ENCODE measurements around the gene ABCA2.

The ABCA2 gene

DNA sequence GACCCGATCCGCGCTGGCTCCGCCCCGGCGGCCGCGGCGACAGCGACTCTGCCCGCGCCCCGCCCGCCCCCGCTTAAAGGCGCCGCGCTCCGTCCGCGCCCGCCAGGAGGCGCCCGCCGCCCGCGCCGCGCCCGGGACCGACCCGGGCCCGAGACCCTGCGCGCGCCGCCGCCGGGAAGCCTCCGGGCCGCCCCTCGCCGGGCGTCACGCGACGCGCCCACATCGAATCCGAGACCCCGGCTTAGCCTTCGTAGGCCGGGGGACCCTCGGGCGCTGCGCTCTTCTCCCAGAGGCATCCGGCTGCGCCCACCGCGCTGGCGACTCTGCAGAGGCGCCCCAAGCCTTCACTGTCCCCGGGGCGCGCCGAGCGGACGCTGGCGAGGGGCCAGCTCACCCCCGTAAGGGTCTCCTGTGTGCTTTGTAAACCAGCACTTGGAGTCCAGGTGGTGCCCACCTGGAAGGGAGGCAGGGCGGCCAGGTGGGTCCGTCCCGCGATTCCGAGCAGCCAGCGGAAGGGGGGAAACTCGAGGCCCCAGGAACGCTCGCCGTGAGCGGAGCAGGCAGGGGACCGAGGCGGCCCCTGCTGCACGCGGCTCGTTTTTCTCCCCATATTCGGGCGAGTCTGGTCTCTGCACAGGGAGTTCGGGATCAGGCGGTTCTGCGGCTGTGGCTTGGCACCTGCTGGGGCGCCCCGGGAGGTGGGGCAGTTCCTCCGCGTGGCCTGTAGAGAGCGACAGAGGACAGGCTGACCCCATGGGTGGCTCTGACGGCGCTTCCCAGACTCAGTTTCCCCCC, 423 bp upstream of the ABCA2 start:
- TF ChIP-seq, protein P1, sequence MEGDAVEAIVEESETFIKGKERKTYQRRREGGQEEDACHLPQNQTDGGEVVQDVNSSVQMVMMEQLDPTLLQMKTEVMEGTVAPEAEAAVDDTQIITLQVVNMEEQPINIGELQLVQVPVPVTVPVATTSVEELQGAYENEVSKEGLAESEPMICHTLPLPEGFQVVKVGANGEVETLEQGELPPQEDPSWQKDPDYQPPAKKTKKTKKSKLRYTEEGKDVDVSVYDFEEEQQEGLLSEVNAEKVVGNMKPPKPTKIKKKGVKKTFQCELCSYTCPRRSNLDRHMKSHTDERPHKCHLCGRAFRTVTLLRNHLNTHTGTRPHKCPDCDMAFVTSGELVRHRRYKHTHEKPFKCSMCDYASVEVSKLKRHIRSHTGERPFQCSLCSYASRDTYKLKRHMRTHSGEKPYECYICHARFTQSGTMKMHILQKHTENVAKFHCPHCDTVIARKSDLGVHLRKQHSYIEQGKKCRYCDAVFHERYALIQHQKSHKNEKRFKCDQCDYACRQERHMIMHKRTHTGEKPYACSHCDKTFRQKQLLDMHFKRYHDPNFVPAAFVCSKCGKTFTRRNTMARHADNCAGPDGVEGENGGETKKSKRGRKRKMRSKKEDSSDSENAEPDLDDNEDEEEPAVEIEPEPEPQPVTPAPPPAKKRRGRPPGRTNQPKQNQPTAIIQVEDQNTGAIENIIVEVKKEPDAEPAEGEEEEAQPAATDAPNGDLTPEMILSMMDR (IDR thresholded peaks at IDR 0.05; ENCODE audit: low read depth, low read length, missing control alignments) = peak; percentile 70
- DNase-seq (ENCODE audit: low read depth) = no peak
- peak overlapping the region; percentile 46 for H3K4me3 ChIP-seq (ENCODE audit: low read depth, low read length)

DNA sequence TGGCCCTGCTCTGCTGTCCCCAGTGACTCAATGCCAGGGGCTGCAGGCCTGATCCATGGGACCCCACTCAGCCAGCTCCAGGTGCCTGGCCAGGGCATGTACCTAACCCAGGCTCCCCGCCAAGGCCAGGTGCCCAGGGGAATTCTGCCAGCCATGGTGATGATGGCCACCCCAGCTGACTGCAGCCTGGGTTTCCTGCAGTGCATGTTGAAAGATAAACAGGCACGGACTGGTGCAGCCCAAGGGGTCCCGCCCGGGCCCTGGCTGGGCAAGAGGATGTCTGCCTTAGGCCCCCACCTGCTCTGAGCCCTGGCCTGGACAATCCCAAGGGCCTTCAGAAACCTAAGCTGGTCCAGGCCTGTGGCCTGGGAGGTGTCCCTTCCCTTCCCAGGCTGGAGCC, 1.2 kb downstream of the ABCA2 start:
- DNase-seq (ENCODE audit: low read depth) = no peak
- TF ChIP-seq, protein P1 (IDR thresholded peaks at IDR 0.05; ENCODE audit: low read depth, low read length, missing control alignments) = no peak
- no peak overlapping the region for H3K4me3 ChIP-seq (ENCODE audit: low read depth, low read length)

DNA sequence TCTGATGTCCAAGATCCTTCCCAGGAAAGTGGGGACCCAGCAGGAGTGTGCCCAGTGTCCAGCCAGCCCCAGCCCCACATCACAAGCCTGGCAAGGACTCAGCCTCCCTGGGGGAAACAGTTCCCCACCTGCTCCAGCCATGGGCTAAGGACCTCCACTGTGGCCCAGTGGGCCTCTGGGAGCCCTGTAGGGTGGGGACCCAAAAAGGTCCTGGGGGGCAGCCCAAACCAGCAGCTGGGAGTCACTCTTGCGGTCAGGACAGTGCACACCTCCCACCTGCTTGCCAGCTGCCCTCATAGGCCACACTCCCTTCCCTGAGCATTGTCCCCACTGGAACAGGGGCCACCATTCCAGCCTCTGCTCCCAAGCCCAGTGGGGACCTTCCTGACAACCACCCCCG, 1.7 kb downstream of the ABCA2 start:
- TF ChIP-seq, protein P1 (IDR thresholded peaks at IDR 0.05; ENCODE audit: low read depth, low read length, missing control alignments) = no peak
- no peak for DNase-seq (ENCODE audit: low read depth)
- H3K4me3 ChIP-seq (ENCODE audit: low read depth, low read length) = no peak overlapping the region

DNA sequence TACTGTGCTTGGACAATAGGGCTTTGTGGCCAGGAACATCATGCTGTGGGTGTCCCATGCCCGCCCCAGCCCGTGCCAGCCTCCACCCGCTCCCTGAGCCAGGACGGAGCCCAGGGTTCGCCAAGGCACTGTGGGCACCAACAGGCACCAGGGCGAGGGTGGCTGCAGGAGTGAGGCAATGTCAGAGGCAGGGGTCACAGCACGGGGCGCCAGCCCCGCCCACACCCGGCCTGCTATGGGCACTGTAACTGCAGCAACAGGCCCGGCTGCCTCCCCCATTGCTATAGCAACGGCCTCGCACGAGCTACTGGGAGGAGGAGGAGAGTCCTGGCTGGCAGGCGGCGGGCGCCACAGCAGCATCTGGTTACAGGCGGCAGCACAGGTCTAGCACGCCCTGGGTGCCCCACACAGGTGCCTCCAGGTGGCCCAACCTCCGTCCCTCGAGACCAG, 2.5 kb downstream of the ABCA2 start:
- no peak for DNase-seq (ENCODE audit: low read depth)
- H3K4me3 ChIP-seq (ENCODE audit: low read depth, low read length) = no peak overlapping the region
- TF ChIP-seq, protein P1 (IDR thresholded peaks at IDR 0.05; ENCODE audit: low read depth, low read length, missing control alignments) = no peak

- H3K4me3 ChIP-seq (ENCODE audit: low read depth, low read length) = no peak overlapping the region
- DNase-seq (ENCODE audit: low read depth) = no peak
- TF ChIP-seq, protein P1 (IDR thresholded peaks at IDR 0.05; ENCODE audit: low read depth, low read length, missing control alignments) = no peak
Measured at GRCh38 chr9:137023583-137023991, 4.5 kb downstream of the ABCA2 start.

DNA sequence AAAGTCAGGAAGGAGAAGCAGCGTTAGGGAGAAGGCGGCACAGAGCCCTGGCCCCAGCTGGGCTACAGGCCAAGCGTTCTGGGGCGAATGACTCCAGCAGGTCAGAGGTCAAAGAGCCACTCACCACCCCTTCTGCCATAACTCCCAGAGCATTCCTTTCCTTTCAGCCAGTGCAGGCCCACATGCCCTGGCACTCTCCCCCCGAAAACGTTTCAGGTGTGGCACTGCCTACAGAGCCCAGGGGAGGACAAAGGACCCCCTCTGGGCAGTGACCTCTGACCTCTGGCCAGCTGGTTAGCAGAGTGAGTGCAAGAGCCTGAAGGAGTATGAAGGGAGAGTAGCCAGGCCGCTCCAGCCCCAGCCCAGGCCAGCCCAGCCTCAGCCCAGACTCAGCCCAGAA, 4.9 kb downstream of the ABCA2 start:
- TF ChIP-seq, protein P1 (IDR thresholded peaks at IDR 0.05; ENCODE audit: low read depth, low read length, missing control alignments) = no peak
- no peak for DNase-seq (ENCODE audit: low read depth)
- H3K4me3 ChIP-seq (ENCODE audit: low read depth, low read length) = no peak overlapping the region

DNA sequence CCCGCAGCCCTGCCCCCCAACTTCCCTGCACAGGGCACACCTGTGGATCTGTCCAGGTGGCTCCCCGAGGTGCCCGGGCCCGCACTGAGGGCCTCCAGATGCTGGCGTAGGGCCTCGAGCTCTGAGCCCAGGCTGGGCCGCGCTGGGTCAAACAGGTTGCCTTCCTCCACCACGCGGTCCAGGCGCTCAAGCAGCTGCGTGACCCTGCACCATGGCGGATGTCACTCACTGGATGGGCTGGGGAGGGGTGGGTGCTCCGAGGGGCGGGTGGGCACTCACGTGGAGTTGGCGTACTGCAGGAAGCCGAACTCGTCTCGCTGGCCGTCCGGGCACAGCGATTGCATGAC, 5.4 kb downstream of the ABCA2 start:
- DNase-seq (ENCODE audit: low read depth) = no peak
- TF ChIP-seq, protein P1 (IDR thresholded peaks at IDR 0.05; ENCODE audit: low read depth, low read length, missing control alignments) = no peak
- H3K4me3 ChIP-seq (ENCODE audit: low read depth, low read length) = no peak overlapping the region
